PFSK-1 (cell line): ENCODE data around the gene RABGAP1L.

Experiments
- POLR2AphosphoS5 ChIP-seq: IDR thresholded peaks from 2 replicates; pipeline ENCODE4 v1.6.1; 2012; ENCODE audit warnings: low read depth, mild to moderate bottlenecking, control low read depth, low read length, moderate library complexity
- REST ChIP-seq, 2 experiments: IDR thresholded peaks; 2 replicates each; pipeline versions ENCODE4 v1.6.1 to v1.8.0; 2011 to 2012; ENCODE audit warnings: low read depth in 2 of 2, low read length in 2 of 2, control low read depth in 1 of 2, inconsistent platforms in 1 of 2, mild to moderate bottlenecking in 1 of 2, moderate library complexity in 1 of 2; ENCODE audit not compliant: insufficient read depth in 1 of 2

- no peak for TF ChIP-seq REST (IDR thresholded peaks at IDR 0.05; ENCODE audit: insufficient read depth in 1 of 2, low read depth in 2 of 2, low read length in 2 of 2)
- no peak for TF ChIP-seq POLR2AphosphoS5
These were observed 762.8 kb downstream of the RABGAP1L start for GRCh38 chr1:174922121-174922520.
